ENCODE results near the gene RPS6KL1.

DNA sequence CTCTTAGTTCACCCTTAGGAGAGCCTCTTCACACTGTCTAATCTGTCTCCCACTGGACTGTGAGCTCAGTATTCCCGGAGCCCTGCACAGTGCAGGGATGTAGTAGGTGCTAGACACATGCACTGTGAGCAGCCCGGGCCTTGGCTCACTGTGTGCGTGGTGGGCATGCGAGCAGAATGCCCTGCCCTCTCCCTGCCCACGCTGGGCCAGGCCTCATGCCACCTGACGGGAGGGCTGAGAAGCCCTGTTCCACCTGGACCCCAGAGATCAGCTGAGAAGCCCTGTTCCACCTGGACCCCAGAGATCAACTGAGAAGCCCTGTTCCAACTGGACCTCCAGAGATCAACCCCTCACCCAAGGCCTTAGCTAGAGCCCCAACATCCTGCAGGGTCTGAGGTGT is 10.9 kb downstream of the RPS6KL1 start:
- TF ChIP-seq POLR2A (IDR thresholded peaks at IDR 0.05), result no peak
- TF ChIP-seq, protein P1, sequence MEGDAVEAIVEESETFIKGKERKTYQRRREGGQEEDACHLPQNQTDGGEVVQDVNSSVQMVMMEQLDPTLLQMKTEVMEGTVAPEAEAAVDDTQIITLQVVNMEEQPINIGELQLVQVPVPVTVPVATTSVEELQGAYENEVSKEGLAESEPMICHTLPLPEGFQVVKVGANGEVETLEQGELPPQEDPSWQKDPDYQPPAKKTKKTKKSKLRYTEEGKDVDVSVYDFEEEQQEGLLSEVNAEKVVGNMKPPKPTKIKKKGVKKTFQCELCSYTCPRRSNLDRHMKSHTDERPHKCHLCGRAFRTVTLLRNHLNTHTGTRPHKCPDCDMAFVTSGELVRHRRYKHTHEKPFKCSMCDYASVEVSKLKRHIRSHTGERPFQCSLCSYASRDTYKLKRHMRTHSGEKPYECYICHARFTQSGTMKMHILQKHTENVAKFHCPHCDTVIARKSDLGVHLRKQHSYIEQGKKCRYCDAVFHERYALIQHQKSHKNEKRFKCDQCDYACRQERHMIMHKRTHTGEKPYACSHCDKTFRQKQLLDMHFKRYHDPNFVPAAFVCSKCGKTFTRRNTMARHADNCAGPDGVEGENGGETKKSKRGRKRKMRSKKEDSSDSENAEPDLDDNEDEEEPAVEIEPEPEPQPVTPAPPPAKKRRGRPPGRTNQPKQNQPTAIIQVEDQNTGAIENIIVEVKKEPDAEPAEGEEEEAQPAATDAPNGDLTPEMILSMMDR (IDR thresholded peaks at IDR 0.05), result no peak

Data from Peyer's patch (tissue), 4 donors.